H1 (cell line): ENCODE measurements around the gene ASGR1. TPM values are rescaled to one million over a fixed set of nuclear protein-coding genes. Genes with fewer than 3 reads are reported as not detected.

Experiments used
- ATF2 ChIP-seq: IDR thresholded peaks from 2 replicates; pipeline ENCODE4 v1.6.1; 2012; ENCODE audit warnings: low read length, inconsistent platforms
- BCL11A ChIP-seq, 2 experiments: IDR thresholded peaks; one replicate each; pipeline ENCODE4 v1.6.1; 2011; ENCODE audit warnings: low read depth in 2 of 2, low read length in 2 of 2, mild to moderate bottlenecking in 2 of 2
- CHD7 ChIP-seq: fragments of 300-600 bp; sonication (generic); IDR thresholded peaks from 2 replicates; pipeline ENCODE4 v1.7.1; 2012; ENCODE audit warnings: low read length, moderate library complexity, mild to moderate bottlenecking, inconsistent platforms; ENCODE audit not compliant: insufficient replicate concordance
- CREB1 ChIP-seq: IDR thresholded peaks from 2 replicates; pipeline ENCODE4 v1.6.1; 2012; ENCODE audit warnings: inconsistent platforms
- HDAC6 ChIP-seq: IDR thresholded peaks from one replicate; pipeline ENCODE4 v1.7.1; 2012; ENCODE audit warnings: low read depth, mild to moderate bottlenecking, inconsistent platforms, low read length, moderate library complexity
- KDM4A ChIP-seq: IDR thresholded peaks from one replicate; pipeline ENCODE4 v1.7.1; 2012; ENCODE audit warnings: low read depth, mild to moderate bottlenecking, moderate library complexity, low read length, inconsistent platforms; ENCODE audit not compliant: severe bottlenecking
- POLR2A ChIP-seq, 2 experiments: IDR thresholded peaks; 1 replicate in 1 of 2; 2 replicates in 1 of 2; pipeline ENCODE4 v1.6.1; 2011; ENCODE audit warnings: low read depth in 2 of 2, low read length in 2 of 2, mild to moderate bottlenecking in 2 of 2; ENCODE audit errors: control extremely low read depth in 1 of 2
- POLR2AphosphoS5 ChIP-seq: IDR thresholded peaks from 2 replicates; pipeline ENCODE4 v1.6.1; 2011; ENCODE audit warnings: low read depth, low read length
- SAP30 ChIP-seq: fragments of 300-600 bp; sonication (generic); IDR thresholded peaks from 2 replicates; pipeline ENCODE4 v1.7.1; 2012; ENCODE audit warnings: low read length, moderate library complexity, mild to moderate bottlenecking, inconsistent platforms; ENCODE audit not compliant: insufficient read depth, insufficient replicate concordance
- polyA plus RNA-seq, 7 experiments: library from polyadenylated mRNA; depleted of rRNA in 3 of 7; stranded (reverse) in 5 of 7; unstranded in 2 of 7; fragments of >200 nt in 5 of 7; fragments of 200-250 nt in 2 of 7; gene quantifications; 1 replicate in 5 of 7; 2 replicates in 1 of 7; 4 replicates in 1 of 7; pipeline versions ENCODE4 v1.2.1 to v1.2.3, GENCODE V29; 2011 to 2013; ENCODE audit warnings: missing spikeins in 2 of 7, mixed read lengths in 2 of 7
- total RNA-seq: library from RNA; stranded (reverse); fragmentation: NEBNext Ultra II Directional; extraction: Animal tissue kit (Norgen Biotek cat#: 25700); gene quantifications from 2 replicates; pipeline ENCODE4 v1.2.1, GENCODE V29; 2021

ASGR1 gene
- total and polyA plus RNA-seq, 2 of the 8 experiments (the other 6 are each of a cell fraction or from before 2014, with no cell fraction given) = 10.8 to 14.5 TPM

- no peak for TF ChIP-seq CHD7
- TF ChIP-seq SAP30 = no peak
- TF ChIP-seq POLR2A (IDR thresholded peaks at IDR 0.05; ENCODE audit: control extremely low read depth in 1 of 2, low read depth in 2 of 2, low read length in 2 of 2) = peak in 1 of 2 experiments; percentile 28; a peak in 1 of 3 replicates
- TF ChIP-seq KDM4A = peak; percentile 4
- no peak for TF ChIP-seq HDAC6
- TF ChIP-seq POLR2AphosphoS5 = 0 out of 2 replicates have a peak, but pooled peaks have one; percentile 28
- TF ChIP-seq ATF2 = no peak
- TF ChIP-seq BCL11A (IDR thresholded peaks at IDR 0.05; ENCODE audit: low read depth in 2 of 2, low read length in 2 of 2) = no peak
- TF ChIP-seq CREB1 = peak; percentile 82
Measured at GRCh38 chr17:7177191-7177953, 1.8 kb downstream of the ASGR1 start (continued).
